Measurements from ENCODE around the gene NTF4. TPM values are rescaled to one million over a fixed set of nuclear protein-coding genes. Genes with fewer than 3 reads are reported as not detected.
"Not testable (repeated sequence)": the region's sequence is repeated elsewhere in the genome, so short reads cannot be mapped to it uniquely, and the experiment has no call there.

Gene NTF4
- total RNA-seq, 1 donor from 2014 or later, result 1.1 TPM

GRCh38 chr19:49025088-49025487 is 39.5 kb downstream of the NTF4 start:
- H3K36me3 Mint-ChIP-seq (ENCODE audit: low read depth); H3K27ac Mint-ChIP-seq (ENCODE audit: unreplicated experiment): not testable (repeated sequence)
- H3K4me1 Mint-ChIP-seq (ENCODE audit: low read depth), result peaks cover 19% of the 10 kb centered on the region

GRCh38 chr19:49024233-49024632 is 40.4 kb downstream of the NTF4 start, which contains the start of gene CGB3:
Gene CGB3 (minus strand): TSS chr19:49024333. CDS start chr19:49023971, 362 bp downstream.
- not testable (repeated sequence) for H3K9me3 Mint-ChIP-seq (ENCODE audit: low read depth); H3K27me3 Mint-ChIP-seq (ENCODE audit: low read depth); H3K36me3 Mint-ChIP-seq (ENCODE audit: low read depth); H3K4me3 Mint-ChIP-seq (ENCODE audit: unreplicated experiment); H3K27ac Mint-ChIP-seq (ENCODE audit: unreplicated experiment); DNase-seq (ENCODE audit: low spot score)
- H3K4me1 Mint-ChIP-seq (ENCODE audit: low read depth), result peaks cover 14% of the 10 kb centered on the region

More at GRCh38 chr19:49025088-49025487, 39.5 kb downstream of the NTF4 start:
- not testable (repeated sequence) for H3K9me3 Mint-ChIP-seq (ENCODE audit: low read depth); DNase-seq (ENCODE audit: low spot score); H3K4me3 Mint-ChIP-seq (ENCODE audit: unreplicated experiment); H3K27me3 Mint-ChIP-seq (ENCODE audit: low read depth)

- no peaks in the 10 kb centered on the region for H3K9me3 Mint-ChIP-seq (ENCODE audit: low read depth)
- no peak overlapping the region for H3K4me3 Mint-ChIP-seq (ENCODE audit: unreplicated experiment)
- H3K27ac Mint-ChIP-seq (ENCODE audit: unreplicated experiment), result no peak overlapping the region
- peaks cover 17% of the 10 kb centered on the region for H3K4me1 Mint-ChIP-seq (ENCODE audit: low read depth)
- H3K27me3 Mint-ChIP-seq (ENCODE audit: low read depth), result peaks cover 4% of the 10 kb centered on the region
- TF ChIP-seq CTCF (IDR thresholded peaks at IDR 0.05), result no peak
- H3K36me3 Mint-ChIP-seq (ENCODE audit: low read depth), result no peaks in the 10 kb centered on the region
- DNase-seq (ENCODE audit: low spot score), result no peak
Measured at GRCh38 chr19:49022116-49022515, 42.5 kb downstream of the NTF4 start.

GRCh38 chr19:49020931-49021895 is 43.4 kb downstream of the NTF4 start:
- Mint-ChIP-seq H3K4me1 (ENCODE audit: low read depth) (peaks cover 17% of the 10 kb centered on the region), H3K27ac (ENCODE audit: unreplicated experiment) (no peak overlapping the region), H3K36me3 (ENCODE audit: low read depth) (no peaks in the 10 kb centered on the region), H3K27me3 (ENCODE audit: low read depth) (peaks cover 4% of the 10 kb centered on the region), H3K4me3 (ENCODE audit: unreplicated experiment) (no peak overlapping the region), H3K9me3 (ENCODE audit: low read depth) (no peaks in the 10 kb centered on the region)
- no peak for DNase-seq (ENCODE audit: low spot score)
- no peak for TF ChIP-seq CTCF (IDR thresholded peaks at IDR 0.05)

- no peaks in the 10 kb centered on the region for H3K9me3 Mint-ChIP-seq (ENCODE audit: low read depth)
- peaks cover 13% of the 10 kb centered on the region for H3K4me1 Mint-ChIP-seq (ENCODE audit: low read depth)
- peaks cover 4% of the 10 kb centered on the region for H3K27me3 Mint-ChIP-seq (ENCODE audit: low read depth)
- no peak for TF ChIP-seq CTCF (IDR thresholded peaks at IDR 0.05)
- no peak for DNase-seq (ENCODE audit: low spot score)
- no peak overlapping the region for H3K4me3 Mint-ChIP-seq (ENCODE audit: unreplicated experiment)
- no peak overlapping the region for H3K27ac Mint-ChIP-seq (ENCODE audit: unreplicated experiment)
- peaks cover 5% of the 10 kb centered on the region for H3K36me3 Mint-ChIP-seq (ENCODE audit: low read depth)
Measured at GRCh38 chr19:49020342-49020741, 44.3 kb downstream of the NTF4 start.

- H3K27me3 Mint-ChIP-seq (ENCODE audit: low read depth), result peaks cover 4% of the 10 kb centered on the region
- no peak for DNase-seq (ENCODE audit: low spot score)
- peaks cover 10% of the 10 kb centered on the region for H3K4me1 Mint-ChIP-seq (ENCODE audit: low read depth)
- H3K9me3 Mint-ChIP-seq (ENCODE audit: low read depth), result no peaks in the 10 kb centered on the region
- peaks cover 5% of the 10 kb centered on the region for H3K36me3 Mint-ChIP-seq (ENCODE audit: low read depth)
- H3K27ac Mint-ChIP-seq (ENCODE audit: unreplicated experiment), result no peak overlapping the region
- peak overlapping the region; percentile 21 for H3K4me3 Mint-ChIP-seq (ENCODE audit: unreplicated experiment)
- peak; percentile 48 for TF ChIP-seq CTCF (IDR thresholded peaks at IDR 0.05)
Measured at GRCh38 chr19:49019242-49019932, 45.2 kb downstream of the NTF4 start.

- H3K4me3 Mint-ChIP-seq (ENCODE audit: unreplicated experiment), result peak overlapping the region; percentile 61
- not testable (repeated sequence) for H3K27ac Mint-ChIP-seq (ENCODE audit: unreplicated experiment); H3K27me3 Mint-ChIP-seq (ENCODE audit: low read depth); H3K4me1 Mint-ChIP-seq (ENCODE audit: low read depth); H3K9me3 Mint-ChIP-seq (ENCODE audit: low read depth); DNase-seq (ENCODE audit: low spot score); H3K36me3 Mint-ChIP-seq (ENCODE audit: low read depth)
Measured at GRCh38 chr19:49018388-49019241, 46.0 kb downstream of the NTF4 start.

Data from chondrocyte (in vitro differentiated cells).